ENCODE results near the gene IL4R. TPM values are rescaled to one million over a fixed set of nuclear protein-coding genes. Genes with fewer than 3 reads are reported as not detected.

Gene IL4R
- total RNA-seq, 1 donor from 2014 or later: 45.7 TPM

DNA sequence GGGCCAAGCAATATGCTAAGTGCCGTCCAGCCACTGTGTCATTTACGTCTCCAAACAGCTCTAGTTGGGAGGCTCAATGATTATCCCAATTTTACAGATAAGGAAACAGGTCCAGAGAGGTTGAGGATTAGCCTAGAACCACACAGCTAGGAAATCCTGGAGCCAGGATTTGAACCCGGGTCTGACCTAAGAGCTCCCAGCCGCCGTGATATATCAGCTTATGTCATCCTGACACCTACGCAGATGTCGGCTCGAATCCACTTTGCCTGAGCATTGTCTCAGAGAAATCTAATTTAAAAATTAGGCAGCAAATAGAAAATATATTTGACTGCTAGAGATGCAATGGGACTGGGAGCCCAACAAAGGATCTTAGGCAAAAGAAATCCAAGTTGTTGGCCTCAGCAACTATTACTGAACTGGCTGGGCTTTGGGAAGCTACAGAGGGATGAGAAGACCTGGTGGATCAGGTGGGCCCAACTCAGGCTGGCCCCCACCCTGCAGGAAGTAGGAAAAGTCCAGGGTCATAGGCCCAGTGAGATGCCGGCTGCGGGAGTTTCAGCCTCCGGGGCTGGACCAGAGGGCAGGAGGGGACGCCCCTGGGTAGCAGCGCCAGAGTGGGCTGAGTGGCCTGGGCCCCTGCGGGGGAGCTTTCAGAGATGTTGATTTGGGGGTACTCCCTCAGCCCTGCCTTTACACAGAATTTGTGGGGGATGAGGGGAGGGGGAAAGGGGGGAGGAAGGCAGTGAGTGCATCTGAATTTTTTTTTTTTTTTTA, 53.1 kb downstream of the IL4R start:
- TF ChIP-seq, protein P1, sequence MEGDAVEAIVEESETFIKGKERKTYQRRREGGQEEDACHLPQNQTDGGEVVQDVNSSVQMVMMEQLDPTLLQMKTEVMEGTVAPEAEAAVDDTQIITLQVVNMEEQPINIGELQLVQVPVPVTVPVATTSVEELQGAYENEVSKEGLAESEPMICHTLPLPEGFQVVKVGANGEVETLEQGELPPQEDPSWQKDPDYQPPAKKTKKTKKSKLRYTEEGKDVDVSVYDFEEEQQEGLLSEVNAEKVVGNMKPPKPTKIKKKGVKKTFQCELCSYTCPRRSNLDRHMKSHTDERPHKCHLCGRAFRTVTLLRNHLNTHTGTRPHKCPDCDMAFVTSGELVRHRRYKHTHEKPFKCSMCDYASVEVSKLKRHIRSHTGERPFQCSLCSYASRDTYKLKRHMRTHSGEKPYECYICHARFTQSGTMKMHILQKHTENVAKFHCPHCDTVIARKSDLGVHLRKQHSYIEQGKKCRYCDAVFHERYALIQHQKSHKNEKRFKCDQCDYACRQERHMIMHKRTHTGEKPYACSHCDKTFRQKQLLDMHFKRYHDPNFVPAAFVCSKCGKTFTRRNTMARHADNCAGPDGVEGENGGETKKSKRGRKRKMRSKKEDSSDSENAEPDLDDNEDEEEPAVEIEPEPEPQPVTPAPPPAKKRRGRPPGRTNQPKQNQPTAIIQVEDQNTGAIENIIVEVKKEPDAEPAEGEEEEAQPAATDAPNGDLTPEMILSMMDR (IDR thresholded peaks at IDR 0.05; ENCODE audit: unreplicated experiment): no peak
- peak overlapping the region; percentile 68 for H3K27ac Mint-ChIP-seq (ENCODE audit: unreplicated experiment)
- no peak overlapping the region for H3K4me3 Mint-ChIP-seq (ENCODE audit: unreplicated experiment)
- DNase-seq (ENCODE audit: low spot score): no peak
- H3K36me3 Mint-ChIP-seq (ENCODE audit: low read depth, unreplicated experiment): peaks cover 13% of the 10 kb centered on the region
- H3K9me3 Mint-ChIP-seq (ENCODE audit: unreplicated experiment): no peaks in the 10 kb centered on the region
- peaks cover 13% of the 10 kb centered on the region for H3K27me3 Mint-ChIP-seq (ENCODE audit: unreplicated experiment)
- H3K4me1 Mint-ChIP-seq (ENCODE audit: unreplicated experiment): no peaks in the 10 kb centered on the region

DNA sequence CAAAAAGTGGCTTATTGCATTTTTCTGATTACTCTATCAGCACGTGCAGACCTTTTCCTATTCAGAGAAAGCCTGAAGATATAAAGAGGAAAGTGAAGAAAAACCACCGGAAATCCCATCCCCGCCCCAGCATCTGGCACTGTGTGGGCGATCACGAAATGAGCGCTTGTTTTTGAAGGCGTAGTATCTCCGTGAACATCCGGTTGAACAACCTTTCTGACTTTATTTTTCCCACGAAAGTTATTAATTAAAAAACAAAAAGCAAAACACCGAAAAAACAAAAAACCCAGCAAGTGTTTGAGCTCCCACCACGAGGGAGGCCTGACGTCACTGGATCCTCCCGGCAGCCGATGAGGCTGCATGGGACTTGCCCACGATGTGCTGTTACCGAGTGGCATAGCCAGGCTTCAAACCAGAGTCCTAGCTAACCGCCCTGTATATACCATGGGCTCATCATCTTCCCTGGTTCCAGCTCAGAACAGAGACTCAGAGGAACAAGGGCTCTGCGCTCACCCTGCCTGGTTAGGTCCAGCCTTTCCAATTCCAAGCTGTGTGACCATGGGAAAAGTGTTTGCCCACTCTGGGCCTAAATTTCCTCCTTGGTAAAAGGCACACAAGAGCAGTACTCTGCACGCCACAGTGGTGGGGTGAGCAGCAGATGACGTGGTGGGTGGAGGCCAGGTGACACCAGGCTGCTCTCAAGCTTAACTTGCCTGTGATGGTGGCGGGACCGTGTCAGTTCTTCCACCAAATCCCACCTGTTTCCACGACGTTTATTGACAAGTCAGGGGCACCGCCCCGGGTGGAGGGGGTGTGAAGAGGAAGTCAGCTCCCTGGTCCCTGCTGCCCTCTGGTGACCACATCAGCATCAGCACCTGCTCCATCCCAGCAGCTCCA, 53.9 kb downstream of the IL4R start:
- no peaks in the 10 kb centered on the region for H3K9me3 Mint-ChIP-seq (ENCODE audit: unreplicated experiment)
- no peak overlapping the region for H3K27ac Mint-ChIP-seq (ENCODE audit: unreplicated experiment)
- H3K4me1 Mint-ChIP-seq (ENCODE audit: unreplicated experiment): no peaks in the 10 kb centered on the region
- peaks cover 8% of the 10 kb centered on the region for H3K27me3 Mint-ChIP-seq (ENCODE audit: unreplicated experiment)
- H3K4me3 Mint-ChIP-seq (ENCODE audit: unreplicated experiment): no peak overlapping the region
- peaks cover 4% of the 10 kb centered on the region for H3K36me3 Mint-ChIP-seq (ENCODE audit: low read depth, unreplicated experiment)
- TF ChIP-seq, protein P1 (IDR thresholded peaks at IDR 0.05; ENCODE audit: unreplicated experiment): peak; percentile 62
- peak; percentile 79 for DNase-seq (ENCODE audit: low spot score)

DNA sequence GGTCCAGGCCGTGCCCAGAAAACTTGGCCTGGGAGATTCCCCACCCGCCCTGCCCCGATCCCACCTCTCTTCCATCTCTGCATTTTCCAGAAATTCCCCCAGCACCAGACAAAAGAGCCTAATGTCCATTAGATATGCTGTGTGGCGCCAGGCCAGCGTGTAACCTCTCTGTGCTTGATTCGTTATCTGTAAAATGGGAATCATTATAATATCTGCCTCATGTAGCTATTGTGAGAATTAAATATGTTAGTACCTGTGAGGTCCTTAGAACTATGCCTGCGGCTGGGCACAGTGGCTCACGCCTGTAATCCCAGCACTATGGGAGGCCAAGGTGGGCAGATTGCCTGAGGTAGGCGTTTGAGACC, 54.6 kb downstream of the IL4R start:
- Mint-ChIP-seq H3K9me3 (ENCODE audit: unreplicated experiment) (no peaks in the 10 kb centered on the region), H3K36me3 (ENCODE audit: low read depth, unreplicated experiment) (peaks cover 4% of the 10 kb centered on the region), H3K4me3 (ENCODE audit: unreplicated experiment) (no peak overlapping the region), H3K27me3 (ENCODE audit: unreplicated experiment) (peaks cover 8% of the 10 kb centered on the region), H3K4me1 (ENCODE audit: unreplicated experiment) (no peaks in the 10 kb centered on the region), H3K27ac (ENCODE audit: unreplicated experiment) (no peak overlapping the region)
- TF ChIP-seq, protein P1 (IDR thresholded peaks at IDR 0.05; ENCODE audit: unreplicated experiment): no peak
- no peak for DNase-seq (ENCODE audit: low spot score)

DNA sequence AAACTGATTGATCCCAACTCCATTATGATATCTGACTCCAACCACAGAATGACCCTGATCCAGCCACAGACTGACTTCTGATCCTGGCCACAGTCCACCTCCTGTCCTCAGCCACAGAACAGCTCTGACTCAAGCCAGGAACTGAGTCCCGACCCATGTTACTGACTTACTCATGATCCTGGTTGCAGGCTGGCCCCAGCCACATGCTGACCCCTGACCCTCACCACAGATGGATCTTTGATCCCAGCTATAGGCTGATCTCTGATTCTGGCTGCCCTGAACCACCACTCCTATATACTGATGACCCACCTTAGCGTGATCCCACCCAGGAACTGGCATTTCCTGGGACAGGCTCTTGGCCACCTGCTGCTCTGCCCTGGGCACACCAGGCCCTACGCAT, 56.0 kb downstream of the IL4R start:
- TF ChIP-seq, protein P1 (IDR thresholded peaks at IDR 0.05; ENCODE audit: unreplicated experiment): no peak
- Mint-ChIP-seq H3K4me3 (ENCODE audit: unreplicated experiment) (no peak overlapping the region), H3K27ac (ENCODE audit: unreplicated experiment) (no peak overlapping the region), H3K36me3 (ENCODE audit: low read depth, unreplicated experiment) (no peaks in the 10 kb centered on the region), H3K9me3 (ENCODE audit: unreplicated experiment) (no peaks in the 10 kb centered on the region), H3K27me3 (ENCODE audit: unreplicated experiment) (peaks cover 6% of the 10 kb centered on the region), H3K4me1 (ENCODE audit: unreplicated experiment) (no peaks in the 10 kb centered on the region)
- DNase-seq (ENCODE audit: low spot score): no peak

DNA sequence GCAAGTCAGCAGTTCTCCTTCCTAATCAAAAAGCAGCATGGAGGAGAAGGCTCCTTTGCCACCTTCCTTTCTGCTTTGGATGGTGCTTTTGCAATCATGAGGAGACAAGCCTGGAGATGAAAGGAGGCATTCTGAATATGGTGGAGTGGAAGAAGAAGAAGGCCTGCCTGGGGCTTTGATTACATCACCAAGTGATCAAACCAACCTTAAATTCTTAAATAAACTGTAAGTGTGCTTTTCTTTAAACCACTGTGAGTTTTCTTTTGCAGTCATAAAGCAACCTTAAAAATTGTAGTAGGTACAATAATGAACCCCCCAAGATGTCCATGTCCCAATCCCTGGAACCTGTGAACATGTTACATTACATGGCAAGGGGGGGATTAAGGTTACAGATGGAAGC, 56.5 kb downstream of the IL4R start:
- Mint-ChIP-seq H3K36me3 (ENCODE audit: low read depth, unreplicated experiment) (no peaks in the 10 kb centered on the region), H3K27ac (ENCODE audit: unreplicated experiment) (no peak overlapping the region)

More for the DNA sequence above, 56.5 kb downstream of the IL4R start:
- TF ChIP-seq, protein P1 (IDR thresholded peaks at IDR 0.05; ENCODE audit: unreplicated experiment): no peak
- H3K4me1 Mint-ChIP-seq (ENCODE audit: unreplicated experiment): no peaks in the 10 kb centered on the region
- H3K9me3 Mint-ChIP-seq (ENCODE audit: unreplicated experiment): no peaks in the 10 kb centered on the region
- H3K27me3 Mint-ChIP-seq (ENCODE audit: unreplicated experiment): peaks cover 6% of the 10 kb centered on the region
- no peak for DNase-seq (ENCODE audit: low spot score)
- no peak overlapping the region for H3K4me3 Mint-ChIP-seq (ENCODE audit: unreplicated experiment)
